ENCODE measurements around the gene CCDC198.

The CCDC198 gene

GRCh38 chr14:57493467-57494181 is at the start of gene CCDC198:
CCDC198 (minus strand) TSS chr14:57493857; CDS start chr14:57493715, 142 bp downstream.
- Mint-ChIP-seq H3K4me1 (peaks cover 12% of the 10 kb centered on the region), H3K27me3 (peaks cover 5% of the 10 kb centered on the region), H3K9me3 (no peaks in the 10 kb centered on the region), H3K4me3 (no peak within 1 kb of the TSS), H3K27ac (peak within 1 kb of the TSS in 1 of 2 donors; percentile 60)
- ATAC-seq (peak; percentile 56), DNase-seq (no peak)

GRCh38 chr14:57533214-57533613 is 39.6 kb upstream of the CCDC198 start:
- no peak overlapping the region for H3K4me3 Mint-ChIP-seq
- DNase-seq (peak in 1 of 2 donors; percentile 3), ATAC-seq (no peak)
- peaks cover 0 to 10% of the 10 kb centered on the region in 2 donors for H3K9me3 Mint-ChIP-seq
- no peak overlapping the region for H3K27ac Mint-ChIP-seq
- no peaks in the 10 kb centered on the region for H3K4me1 Mint-ChIP-seq
- peaks cover 13% of the 10 kb centered on the region for H3K27me3 Mint-ChIP-seq

- Mint-ChIP-seq H3K27ac (no peak overlapping the region), H3K4me3 (no peak overlapping the region), H3K27me3 (peaks cover 13% of the 10 kb centered on the region), H3K9me3 (peaks cover 14 to 19% of the 10 kb centered on the region in 2 donors), H3K4me1 (no peaks in the 10 kb centered on the region)
- DNase-seq = no peak
- no peak for ATAC-seq
These were observed 36.9 kb upstream of the CCDC198 start for GRCh38 chr14:57530571-57530970.

GRCh38 chr14:57526942-57527341 is 33.3 kb upstream of the CCDC198 start:
- peak overlapping the region in 1 of 2 donors; percentile 49 for H3K27ac Mint-ChIP-seq

GRCh38 chr14:57519043-57519442 is 25.4 kb upstream of the CCDC198 start:
- Mint-ChIP-seq H3K4me3 (no peak overlapping the region), H3K9me3 (peaks cover 35 to 60% of the 10 kb centered on the region in 2 donors), H3K27ac (no peak overlapping the region), H3K4me1 (no peaks in the 10 kb centered on the region), H3K27me3 (peaks cover 22% of the 10 kb centered on the region)
- DNase-seq = no peak
- ATAC-seq = no peak

More at GRCh38 chr14:57526942-57527341, 33.3 kb upstream of the CCDC198 start:
- Mint-ChIP-seq H3K4me3 (no peak overlapping the region), H3K9me3 (peaks cover 39 to 49% of the 10 kb centered on the region in 2 donors), H3K27me3 (peaks cover 21% of the 10 kb centered on the region), H3K4me1 (no peaks in the 10 kb centered on the region)
- no peak for ATAC-seq
- DNase-seq = no peak

- DNase-seq = no peak
- H3K9me3 Mint-ChIP-seq = peaks cover 17 to 27% of the 10 kb centered on the region in 2 donors
- no peak for ATAC-seq
- no peak overlapping the region for H3K4me3 Mint-ChIP-seq
- no peak overlapping the region for H3K27ac Mint-ChIP-seq
- peaks cover 12% of the 10 kb centered on the region for H3K27me3 Mint-ChIP-seq
- H3K4me1 Mint-ChIP-seq = no peaks in the 10 kb centered on the region
These were observed 18.6 kb upstream of the CCDC198 start for GRCh38 chr14:57512220-57512619.

- DNase-seq = no peak
- H3K4me1 Mint-ChIP-seq = no peaks in the 10 kb centered on the region
- no peak overlapping the region for H3K27ac Mint-ChIP-seq
These were observed 15.1 kb upstream of the CCDC198 start for GRCh38 chr14:57508756-57509155.

GRCh38 chr14:57502586-57503254 is 9.1 kb upstream of the CCDC198 start:
- Mint-ChIP-seq H3K27ac (no peak overlapping the region), H3K4me3 (no peak overlapping the region), H3K9me3 (no peaks in the 10 kb centered on the region), H3K4me1 (no peaks in the 10 kb centered on the region), H3K27me3 (peaks cover 9% of the 10 kb centered on the region)
- DNase-seq = no peak
- ATAC-seq = no peak

More at GRCh38 chr14:57508756-57509155, 15.1 kb upstream of the CCDC198 start:
- H3K27me3 Mint-ChIP-seq = no peaks in the 10 kb centered on the region
- ATAC-seq = no peak
- no peak overlapping the region for H3K4me3 Mint-ChIP-seq
- H3K9me3 Mint-ChIP-seq = peaks cover 1 to 2% of the 10 kb centered on the region in 2 donors

- no peak for DNase-seq
- Mint-ChIP-seq H3K27me3 (peaks cover 9% of the 10 kb centered on the region), H3K4me1 (no peaks in the 10 kb centered on the region), H3K27ac (peak overlapping the region in 1 of 2 donors; percentile 20), H3K4me3 (no peak overlapping the region), H3K9me3 (no peaks in the 10 kb centered on the region)
- ATAC-seq = no peak
These were observed 7.4 kb upstream of the CCDC198 start for GRCh38 chr14:57501039-57501557.

GRCh38 chr14:57498659-57499058 is 5.0 kb upstream of the CCDC198 start:
- H3K27ac Mint-ChIP-seq = no peak overlapping the region
- peaks cover 9% of the 10 kb centered on the region for H3K27me3 Mint-ChIP-seq
- H3K4me1 Mint-ChIP-seq = peaks cover 4% of the 10 kb centered on the region
- H3K4me3 Mint-ChIP-seq = no peak overlapping the region
- DNase-seq (no peak), ATAC-seq (no peak)
- H3K9me3 Mint-ChIP-seq = no peaks in the 10 kb centered on the region

GRCh38 chr14:57498035-57498434 is 4.4 kb upstream of the CCDC198 start:
- H3K9me3 Mint-ChIP-seq = no peaks in the 10 kb centered on the region
- ATAC-seq (no peak), DNase-seq (no peak)
- no peak overlapping the region for H3K4me3 Mint-ChIP-seq
- H3K27me3 Mint-ChIP-seq = peaks cover 9% of the 10 kb centered on the region
- peaks cover 10% of the 10 kb centered on the region for H3K4me1 Mint-ChIP-seq
- no peak overlapping the region for H3K27ac Mint-ChIP-seq

- Mint-ChIP-seq H3K27me3 (peaks cover 5% of the 10 kb centered on the region), H3K4me3 (no peak overlapping the region), H3K4me1 (peaks cover 12% of the 10 kb centered on the region), H3K27ac (no peak overlapping the region), H3K9me3 (no peaks in the 10 kb centered on the region)
- ATAC-seq (no peak), DNase-seq (no peak)
These were observed 1.8 kb upstream of the CCDC198 start for GRCh38 chr14:57495416-57495815.

GRCh38 chr14:57492859-57493258 is 798 bp downstream of the CCDC198 start:
- Mint-ChIP-seq H3K4me3 (no peak overlapping the region), H3K27ac (no peak overlapping the region), H3K4me1 (peaks cover 12% of the 10 kb centered on the region), H3K9me3 (no peaks in the 10 kb centered on the region), H3K27me3 (peaks cover 5% of the 10 kb centered on the region)
- DNase-seq (no peak), ATAC-seq (no peak)

- ATAC-seq = no peak
- H3K27me3 Mint-ChIP-seq = peaks cover 5% of the 10 kb centered on the region
- H3K9me3 Mint-ChIP-seq = no peaks in the 10 kb centered on the region
- H3K4me3 Mint-ChIP-seq = no peak overlapping the region
- peaks cover 12% of the 10 kb centered on the region for H3K4me1 Mint-ChIP-seq
- no peak for DNase-seq
- H3K27ac Mint-ChIP-seq = no peak overlapping the region
These were observed 2.0 kb downstream of the CCDC198 start for GRCh38 chr14:57491640-57492039.

GRCh38 chr14:57487771-57488170 is 5.9 kb downstream of the CCDC198 start:
- Mint-ChIP-seq H3K27me3 (peaks cover 5% of the 10 kb centered on the region), H3K9me3 (no peaks in the 10 kb centered on the region), H3K4me3 (no peak overlapping the region), H3K27ac (no peak overlapping the region), H3K4me1 (no peaks in the 10 kb centered on the region)
- DNase-seq (no peak), ATAC-seq (no peak)

- ATAC-seq (no peak), DNase-seq (no peak)
- H3K27me3 Mint-ChIP-seq = peaks cover 5% of the 10 kb centered on the region
- no peaks in the 10 kb centered on the region for H3K4me1 Mint-ChIP-seq
- no peak overlapping the region for H3K27ac Mint-ChIP-seq
- no peaks in the 10 kb centered on the region for H3K9me3 Mint-ChIP-seq
- no peak overlapping the region for H3K4me3 Mint-ChIP-seq
These were observed 6.8 kb downstream of the CCDC198 start for GRCh38 chr14:57486767-57487379.

Measured in stimulated activated naive CD8-positive, alpha-beta T cell treated with anti-CD3 and anti-CD28 coated beads, Interleukin-15, amount 100 ng/mL, for 72 hours (primary cell).